Testis (tissue), 3 donors: ENCODE measurements around the gene CELF5. TPM values are rescaled to one million over a fixed set of nuclear protein-coding genes. Genes with fewer than 3 reads are reported as not detected.
"Not testable (repeated sequence)": the region's sequence is repeated elsewhere in the genome, so short reads cannot be mapped to it uniquely, and the experiment has no call there.

Source experiments
- DNase-seq: peaks from one replicate; pipeline ENCODE4 v3.0.0-alpha.2; 2019
- H3K27ac ChIP-seq, 2 donors: fragments of 200-600 bp; sonication (generic); one replicate each; pipeline ENCODE4 v1.5.1; 2019
- H3K27me3 ChIP-seq: fragments of 200-600 bp; sonication (generic); one replicate; pipeline ENCODE4 v1.5.1; 2019
- H3K36me3 ChIP-seq: fragments of 200-600 bp; sonication (generic); one replicate; pipeline ENCODE4 v1.5.1; 2017; ENCODE audit warnings: low read depth; ENCODE audit errors: missing control alignments
- H3K4me1 ChIP-seq: fragments of 200-600 bp; sonication (generic); one replicate; pipeline ENCODE4 v1.5.1; 2019
- H3K4me3 ChIP-seq, 2 donors: fragments of 200-600 bp; sonication (generic); one replicate each; pipeline ENCODE4 v1.5.1; 2017 to 2019
- H3K9me3 ChIP-seq: fragments of 200-600 bp; sonication (generic); one replicate; pipeline ENCODE4 v1.5.1; 2017
- POLR2A ChIP-seq: fragments of 450-650 bp; IDR thresholded peaks from one replicate; pipeline ENCODE4 v1.6.1; 2017; ENCODE audit warnings: antibody characterized with exemption, mild to moderate bottlenecking, moderate library complexity
- WGBS, 2 donors: methylation state at CpG; one replicate each; pipeline ENCODE4 v1.1.5; 2018; 5-methylcytosine and 5-hydroxymethylcytosine counted together
- intact Hi-C: fragments of 100-400 bp; cut with DNase I; formaldehyde crosslinking; loops from one replicate; pipeline ENCODE4 v1.15.1; 2023; ENCODE audit warnings: low total_unique reads
- polyA plus RNA-seq: library from polyadenylated mRNA; stranded (reverse); fragments of 350-450 nt; fragmentation: Illumina TruSeq; extraction: RNeasy Lipid Tissue Mini Kit (QIAGEN cat#74804); gene quantifications from one replicate; pipeline ENCODE4 v1.2.3, GENCODE V29; 2014; ENCODE audit warnings: low read depth, low replicate concordance; ENCODE audit not compliant: insufficient read depth
- total RNA-seq, 2 donors: library from RNA; depleted of rRNA; stranded (reverse); fragments of >200 nt; gene quantifications; one replicate each; pipeline ENCODE4 v1.2.3, GENCODE V29; 2016
- TF ChIP-seq, protein P1 (sequence below), 3 experiments: fragments of 450-650 bp in 2 of 3; fragments of 200-600 bp in 1 of 3; sonication (generic) in 1 of 3; IDR thresholded peaks; one replicate each; pipeline ENCODE4 v1.5.1; 2016 to 2019; ENCODE audit warnings: antibody characterized with exemption in 3 of 3, mild to moderate bottlenecking in 2 of 3, moderate library complexity in 1 of 3

CELF5 gene
- total and polyA plus RNA-seq, 3 donors from 2014 or later = 3.1 to 8.7 (median 6.6) TPM

GRCh38 chr19:3213159-3213558 is 11.3 kb upstream of the CELF5 start:
- no peaks in the 10 kb centered on the region for H3K36me3 ChIP-seq
- DNase-seq = no peak
- no peak overlapping the region for H3K27ac ChIP-seq
- no peaks in the 10 kb centered on the region for H3K27me3 ChIP-seq
- intact Hi-C loops = no loop called here
- H3K4me3 ChIP-seq = no peak overlapping the region
- TF ChIP-seq POLR2A = no peak
- TF ChIP-seq, protein P1, sequence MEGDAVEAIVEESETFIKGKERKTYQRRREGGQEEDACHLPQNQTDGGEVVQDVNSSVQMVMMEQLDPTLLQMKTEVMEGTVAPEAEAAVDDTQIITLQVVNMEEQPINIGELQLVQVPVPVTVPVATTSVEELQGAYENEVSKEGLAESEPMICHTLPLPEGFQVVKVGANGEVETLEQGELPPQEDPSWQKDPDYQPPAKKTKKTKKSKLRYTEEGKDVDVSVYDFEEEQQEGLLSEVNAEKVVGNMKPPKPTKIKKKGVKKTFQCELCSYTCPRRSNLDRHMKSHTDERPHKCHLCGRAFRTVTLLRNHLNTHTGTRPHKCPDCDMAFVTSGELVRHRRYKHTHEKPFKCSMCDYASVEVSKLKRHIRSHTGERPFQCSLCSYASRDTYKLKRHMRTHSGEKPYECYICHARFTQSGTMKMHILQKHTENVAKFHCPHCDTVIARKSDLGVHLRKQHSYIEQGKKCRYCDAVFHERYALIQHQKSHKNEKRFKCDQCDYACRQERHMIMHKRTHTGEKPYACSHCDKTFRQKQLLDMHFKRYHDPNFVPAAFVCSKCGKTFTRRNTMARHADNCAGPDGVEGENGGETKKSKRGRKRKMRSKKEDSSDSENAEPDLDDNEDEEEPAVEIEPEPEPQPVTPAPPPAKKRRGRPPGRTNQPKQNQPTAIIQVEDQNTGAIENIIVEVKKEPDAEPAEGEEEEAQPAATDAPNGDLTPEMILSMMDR (IDR thresholded peaks at IDR 0.05) = no peak
- no peaks in the 10 kb centered on the region for H3K9me3 ChIP-seq
- H3K4me1 ChIP-seq = no peaks in the 10 kb centered on the region
- 91 to 94% methylated on average over 7 of the region's 7 CpGs for WGBS, 2 donors

DNA sequence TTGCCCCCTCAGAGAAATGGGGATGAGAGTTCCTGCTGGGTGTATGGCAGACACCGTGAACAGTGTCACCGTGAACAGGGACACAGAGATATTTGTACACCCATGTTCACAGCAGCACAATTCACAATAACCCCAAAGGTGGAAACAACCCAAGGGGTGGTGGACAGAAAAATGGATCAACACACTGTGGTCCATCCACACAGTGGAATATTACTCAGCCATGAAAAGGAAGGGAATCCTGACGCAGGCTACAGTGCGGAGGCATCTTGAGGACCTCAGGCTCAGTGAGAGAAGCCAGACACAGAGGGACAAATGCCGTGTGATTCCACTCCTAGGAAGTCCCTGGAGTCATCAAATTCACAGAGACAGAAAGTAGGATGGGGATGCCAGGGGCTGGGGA is 7.6 kb upstream of the CELF5 start:
- no peak for DNase-seq
- no peak overlapping the region for H3K4me3 ChIP-seq
- H3K27me3 ChIP-seq = no peaks in the 10 kb centered on the region
- no peak overlapping the region for H3K27ac ChIP-seq
- 85 to 96% methylated on average over 5 of the region's 5 CpGs for WGBS, 2 donors
- H3K36me3 ChIP-seq = no peaks in the 10 kb centered on the region
- TF ChIP-seq POLR2A = no peak
- TF ChIP-seq, protein P1 (IDR thresholded peaks at IDR 0.05) = no peak
- intact Hi-C loops = no loop called here
- no peaks in the 10 kb centered on the region for H3K4me1 ChIP-seq
- H3K9me3 ChIP-seq = no peaks in the 10 kb centered on the region

GRCh38 chr19:3220576-3220975 is 3.9 kb upstream of the CELF5 start:
- no peaks in the 10 kb centered on the region for H3K9me3 ChIP-seq
- no peak overlapping the region for H3K4me3 ChIP-seq
- no peaks in the 10 kb centered on the region for H3K27me3 ChIP-seq
- TF ChIP-seq, protein P1 (IDR thresholded peaks at IDR 0.05) = no peak
- TF ChIP-seq POLR2A = no peak
- no peak overlapping the region for H3K27ac ChIP-seq
- H3K36me3 ChIP-seq = no peaks in the 10 kb centered on the region
- H3K4me1 ChIP-seq = no peaks in the 10 kb centered on the region
- DNase-seq = no peak
- WGBS, 2 donors = 79 to 80% methylated on average over 11 to 12 of the region's 12 CpGs
- intact Hi-C loops = no loop called here

DNA sequence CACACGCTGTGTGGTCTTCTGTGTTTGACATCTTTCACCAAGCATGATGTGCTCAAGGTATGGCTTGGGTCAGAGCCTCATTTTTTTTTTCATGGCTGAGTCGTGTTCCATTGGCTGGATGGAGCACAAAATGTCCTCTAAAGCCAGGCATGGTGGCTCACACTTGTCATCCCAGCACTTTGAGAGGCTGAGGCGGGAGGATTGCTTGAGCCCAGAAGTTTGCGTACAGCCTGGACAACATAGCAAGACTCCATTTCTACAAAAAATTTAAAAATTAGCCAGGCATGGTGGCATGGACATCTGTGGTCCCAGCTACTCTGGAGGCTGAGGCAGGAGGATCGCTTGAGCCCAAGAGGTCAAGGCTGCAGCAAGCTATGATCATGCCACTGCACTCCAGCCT is 2.9 kb upstream of the CELF5 start:
- DNase-seq, H3K4me1 ChIP-seq, H3K27ac ChIP-seq, H3K27me3 ChIP-seq, intact Hi-C loops, H3K36me3 ChIP-seq, H3K9me3 ChIP-seq, H3K4me3 ChIP-seq: not testable (repeated sequence)
- 74 to 93% methylated on average over 5 of the region's 5 CpGs for WGBS, 2 donors

GRCh38 chr19:3222709-3223108 is 1.8 kb upstream of the CELF5 start:
- intact Hi-C loops = no loop called here
- WGBS, 2 donors = 82 to 85% methylated on average over 5 of the region's 5 CpGs
- no peaks in the 10 kb centered on the region for H3K27me3 ChIP-seq
- H3K27ac ChIP-seq = no peak overlapping the region
- no peak overlapping the region for H3K4me3 ChIP-seq
- no peaks in the 10 kb centered on the region for H3K4me1 ChIP-seq
- no peaks in the 10 kb centered on the region for H3K9me3 ChIP-seq
- DNase-seq = no peak
- TF ChIP-seq POLR2A = no peak
- TF ChIP-seq, protein P1 (IDR thresholded peaks at IDR 0.05) = no peak
- H3K36me3 ChIP-seq = no peaks in the 10 kb centered on the region
